ENCODE measurements around the gene TDRD9.
"Not testable (repeated sequence)": the region's sequence is repeated elsewhere in the genome, so short reads cannot be mapped to it uniquely, and the experiment has no call there.

TDRD9 gene

GRCh38 chr14:103892247-103892646 lies 36.0 kb upstream of the TDRD9 start:
- DNase-seq (ENCODE audit: low read depth) = no peak

GRCh38 chr14:103894034-103894722 lies 34.1 kb upstream of the TDRD9 start:
- no peak for DNase-seq (ENCODE audit: low read depth)

- DNase-seq (ENCODE audit: low read depth) = no peak
Observed at GRCh38 chr14:103894723-103895059, 33.6 kb upstream of the TDRD9 start.

- no peak for DNase-seq (ENCODE audit: low read depth)
Observed at GRCh38 chr14:103896578-103896977, 31.7 kb upstream of the TDRD9 start.

- DNase-seq (ENCODE audit: low read depth) = no peak
Observed at GRCh38 chr14:103897075-103897947, 30.9 kb upstream of the TDRD9 start.

- no peak for DNase-seq (ENCODE audit: low read depth)
Observed at GRCh38 chr14:103898204-103898603, 30.1 kb upstream of the TDRD9 start.

GRCh38 chr14:103898711-103899110 lies 29.5 kb upstream of the TDRD9 start:
- no peak for DNase-seq (ENCODE audit: low read depth)

GRCh38 chr14:103899316-103899715 lies 28.9 kb upstream of the TDRD9 start:
- no peak for DNase-seq (ENCODE audit: low read depth)

- no peak for DNase-seq (ENCODE audit: low read depth)
Observed at GRCh38 chr14:103899833-103900232, 28.4 kb upstream of the TDRD9 start.

GRCh38 chr14:103904493-103905107 lies 23.7 kb upstream of the TDRD9 start:
- no peak for DNase-seq (ENCODE audit: low read depth)

GRCh38 chr14:103905842-103906456 lies 22.3 kb upstream of the TDRD9 start:
- DNase-seq (ENCODE audit: low read depth) = no peak

- no peak for DNase-seq (ENCODE audit: low read depth)
Observed at GRCh38 chr14:103908580-103908979, 19.7 kb upstream of the TDRD9 start.

- no peak for DNase-seq (ENCODE audit: low read depth)
Observed at GRCh38 chr14:103909531-103910261, 18.6 kb upstream of the TDRD9 start.

- DNase-seq (ENCODE audit: low read depth) = peak; percentile 60
Observed at GRCh38 chr14:103910262-103910935, 17.9 kb upstream of the TDRD9 start.

GRCh38 chr14:103910984-103911383 lies 17.3 kb upstream of the TDRD9 start:
- no peak for DNase-seq (ENCODE audit: low read depth)

- DNase-seq (ENCODE audit: low read depth) = no peak
Observed at GRCh38 chr14:103915616-103916015, 12.6 kb upstream of the TDRD9 start.

GRCh38 chr14:103916636-103917262 lies 11.5 kb upstream of the TDRD9 start:
- DNase-seq (ENCODE audit: low read depth) = no peak

- DNase-seq (ENCODE audit: low read depth) = peak; percentile 92
Observed at GRCh38 chr14:103920981-103921854, 7.0 kb upstream of the TDRD9 start.

- not testable (repeated sequence) for DNase-seq (ENCODE audit: low read depth)
Observed at GRCh38 chr14:103921855-103922200, 6.4 kb upstream of the TDRD9 start.

GRCh38 chr14:103923863-103924262 lies 4.4 kb upstream of the TDRD9 start:
- DNase-seq (ENCODE audit: low read depth) = no peak
